Body of pancreas (tissue), 4 donors: ENCODE results near the gene GNAO1. TPM values are rescaled to one million over a fixed set of nuclear protein-coding genes. Genes with fewer than 3 reads are reported as not detected.

Experiments used
- ATAC-seq: fragments of 150-250 bp; one replicate; pipeline ENCODE4 v1.9.1; 2016
- DNase-seq, 4 donors: peaks; one replicate each; pipeline ENCODE4 v3.0.0-alpha.2; 2019
- H3K27ac ChIP-seq, 4 donors: fragments of 200-600 bp; sonication (generic); 1 replicate in 3 of 4; 2 replicates in 1 of 4; pipeline versions ENCODE4 v1.5.1 to v1.6.1; 2016 to 2019; ENCODE audit warnings: mild to moderate bottlenecking in 1 of 4, mixed read lengths in 1 of 4, moderate library complexity in 1 of 4
- H3K27me3 ChIP-seq, 2 donors: fragments of 200-600 bp; sonication (generic); one replicate each; pipeline ENCODE4 v1.6.0; 2016; ENCODE audit warnings: mild to moderate bottlenecking in 1 of 2
- H3K36me3 ChIP-seq, 2 donors: fragments of 200-600 bp; sonication (generic); replicated peaks in 1 of 2; 2 replicates each; pipeline ENCODE4 v1.5.1; 2016; ENCODE audit warnings: low read depth in 2 of 2; ENCODE audit not compliant: insufficient read depth in 1 of 2
- H3K4me1 ChIP-seq: fragments of 200-600 bp; sonication (generic); one replicate; pipeline ENCODE4 v1.6.0; 2016
- H3K4me3 ChIP-seq, 2 donors: fragments of 200-600 bp; sonication (generic); 1 replicate in 1 of 2; 2 replicates in 1 of 2; pipeline ENCODE4 v1.5.1; 2016 to 2019
- H3K9me3 ChIP-seq, 3 donors: fragments of 200-600 bp; sonication (generic); 1 replicate in 2 of 3; 2 replicates in 1 of 3; pipeline ENCODE4 v1.5.1; 2016
- POLR2A ChIP-seq, 3 donors: fragments of 450-650 bp; IDR thresholded peaks; one replicate each; pipeline ENCODE4 v1.6.1; 2016; ENCODE audit warnings: antibody characterized with exemption in 3 of 3, mild to moderate bottlenecking in 2 of 3
- WGBS, 2 donors: methylation state at CpG; one replicate each; pipeline ENCODE4 v1.1.5; 2017; 5-methylcytosine and 5-hydroxymethylcytosine counted together
- intact Hi-C: fragments of 100-400 bp; cut with DNase I; formaldehyde crosslinking; loops from one replicate; pipeline ENCODE4 v1.15.1; 2023
- total RNA-seq, 2 donors: library from RNA; depleted of rRNA; stranded (reverse); fragments of >200 nt; gene quantifications; one replicate each; pipeline ENCODE4 v1.1.0, GENCODE V29; 2016
- TF ChIP-seq, protein P1 (sequence below), 7 experiments: fragments of 450-650 bp in 4 of 7; fragments of 200-600 bp in 3 of 7; sonication (generic) in 3 of 7; IDR thresholded peaks; one replicate each; pipeline ENCODE4 v1.5.1; 2016 to 2019; ENCODE audit warnings: antibody characterized with exemption in 7 of 7

The GNAO1 gene
- total RNA-seq, 2 donors from 2014 or later, result 1.6 to 3.0 TPM

DNA sequence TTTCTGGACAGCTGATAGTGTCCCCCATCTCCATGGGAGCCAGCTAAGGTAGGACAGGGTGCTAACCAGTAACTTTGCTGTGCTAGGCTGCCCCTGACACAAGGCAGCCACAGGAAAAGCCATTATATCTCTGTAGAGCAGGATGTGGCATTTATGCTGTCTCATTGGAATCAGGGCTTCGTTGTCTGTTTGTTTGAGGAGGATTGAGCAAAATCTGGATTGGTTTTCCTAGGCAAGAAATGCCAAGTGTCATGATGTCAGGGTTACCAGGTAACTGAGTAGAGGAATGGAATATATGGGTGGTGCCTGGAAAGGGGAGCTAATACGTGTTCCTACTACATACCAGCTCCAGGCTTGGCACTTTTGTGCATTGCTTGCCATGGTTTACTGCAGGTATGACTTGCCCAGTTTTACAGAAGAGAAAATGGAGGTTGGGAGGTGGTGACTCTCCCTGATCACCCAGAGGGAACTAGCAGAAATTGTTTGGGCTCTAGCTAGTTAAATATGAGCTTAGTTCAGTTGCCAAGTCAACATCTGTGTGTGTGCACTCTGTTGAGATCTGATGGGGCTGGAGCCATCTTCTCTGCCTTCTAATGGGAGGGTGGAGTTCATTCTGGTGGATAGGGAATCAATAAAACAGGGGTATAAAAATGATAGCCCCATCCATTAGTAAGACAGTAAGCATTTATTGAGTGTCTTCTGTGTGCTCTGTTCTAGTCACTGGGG lies 33.9 kb downstream of the GNAO1 start:
- WGBS, 2 donors, result 35 to 37% methylated on average over 2 of the region's 2 CpGs
- H3K4me1 ChIP-seq, result no peaks in the 10 kb centered on the region

DNA sequence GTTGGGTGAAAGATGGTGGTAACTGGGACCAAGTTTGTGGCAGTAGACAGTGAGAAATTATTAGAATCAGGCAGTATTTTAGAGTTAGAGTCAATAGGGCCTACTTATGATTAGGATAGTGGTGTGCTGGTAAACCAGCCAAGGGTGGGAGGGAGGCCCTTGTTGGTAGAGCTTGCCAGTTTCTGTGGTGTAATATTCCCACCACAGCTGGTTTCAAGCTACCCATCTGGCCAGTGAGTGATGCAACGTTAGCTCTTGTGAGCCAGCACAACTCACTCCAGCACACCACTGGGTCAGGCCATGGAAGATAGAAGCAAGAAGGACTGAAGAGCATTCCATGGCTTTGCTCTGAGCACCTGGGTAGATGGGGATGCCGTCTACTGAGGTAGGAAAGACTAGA lies 34.9 kb downstream of the GNAO1 start:
- Histone ChIP-seq H3K36me3 (no peaks in the 10 kb centered on the region), H3K4me1 (no peaks in the 10 kb centered on the region), H3K4me3 (no peak overlapping the region), H3K27me3 (no peaks in the 10 kb centered on the region), H3K9me3 (no peaks in the 10 kb centered on the region), H3K27ac (no peak overlapping the region)
- WGBS, 2 donors, result 64 to 65% methylated on average over 2 of the region's 2 CpGs
- intact Hi-C loops, result no loop called here
- TF ChIP-seq, protein P1, sequence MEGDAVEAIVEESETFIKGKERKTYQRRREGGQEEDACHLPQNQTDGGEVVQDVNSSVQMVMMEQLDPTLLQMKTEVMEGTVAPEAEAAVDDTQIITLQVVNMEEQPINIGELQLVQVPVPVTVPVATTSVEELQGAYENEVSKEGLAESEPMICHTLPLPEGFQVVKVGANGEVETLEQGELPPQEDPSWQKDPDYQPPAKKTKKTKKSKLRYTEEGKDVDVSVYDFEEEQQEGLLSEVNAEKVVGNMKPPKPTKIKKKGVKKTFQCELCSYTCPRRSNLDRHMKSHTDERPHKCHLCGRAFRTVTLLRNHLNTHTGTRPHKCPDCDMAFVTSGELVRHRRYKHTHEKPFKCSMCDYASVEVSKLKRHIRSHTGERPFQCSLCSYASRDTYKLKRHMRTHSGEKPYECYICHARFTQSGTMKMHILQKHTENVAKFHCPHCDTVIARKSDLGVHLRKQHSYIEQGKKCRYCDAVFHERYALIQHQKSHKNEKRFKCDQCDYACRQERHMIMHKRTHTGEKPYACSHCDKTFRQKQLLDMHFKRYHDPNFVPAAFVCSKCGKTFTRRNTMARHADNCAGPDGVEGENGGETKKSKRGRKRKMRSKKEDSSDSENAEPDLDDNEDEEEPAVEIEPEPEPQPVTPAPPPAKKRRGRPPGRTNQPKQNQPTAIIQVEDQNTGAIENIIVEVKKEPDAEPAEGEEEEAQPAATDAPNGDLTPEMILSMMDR (IDR thresholded peaks at IDR 0.05), result no peak
- TF ChIP-seq POLR2A (IDR thresholded peaks at IDR 0.05), result no peak
- DNase-seq (no peak), ATAC-seq (no peak)

More for the DNA sequence above, 33.9 kb downstream of the GNAO1 start:
- intact Hi-C loops, result no loop called here
- H3K27me3 ChIP-seq, result no peaks in the 10 kb centered on the region
- H3K36me3 ChIP-seq, result no peaks in the 10 kb centered on the region
- no peak for DNase-seq
- no peak overlapping the region for H3K27ac ChIP-seq
- no peak for TF ChIP-seq POLR2A (IDR thresholded peaks at IDR 0.05)
- TF ChIP-seq, protein P1 (IDR thresholded peaks at IDR 0.05), result no peak
- H3K9me3 ChIP-seq, result no peaks in the 10 kb centered on the region
- no peak for ATAC-seq
- no peak overlapping the region for H3K4me3 ChIP-seq

- no peaks in the 10 kb centered on the region for H3K36me3 ChIP-seq
- WGBS, 2 donors, result 68 to 73% methylated on average over 8 to 9 of the region's 9 CpGs
- ATAC-seq, result no peak
Observed at GRCh38 chr16:56226845-56227525, 35.7 kb downstream of the GNAO1 start.

GRCh38 chr16:56227936-56228335 lies 36.6 kb downstream of the GNAO1 start:
- H3K27me3 ChIP-seq, result no peaks in the 10 kb centered on the region
- H3K27ac ChIP-seq, result no peak overlapping the region
- no peaks in the 10 kb centered on the region for H3K36me3 ChIP-seq
- intact Hi-C loops, result no loop called here
- no peaks in the 10 kb centered on the region for H3K4me1 ChIP-seq
- DNase-seq, result no peak
- ATAC-seq, result no peak
- no peak overlapping the region for H3K4me3 ChIP-seq
- TF ChIP-seq, protein P1 (IDR thresholded peaks at IDR 0.05), result no peak
- TF ChIP-seq POLR2A (IDR thresholded peaks at IDR 0.05), result no peak
- 72 to 79% methylated on average over 6 of the region's 6 CpGs for WGBS, 2 donors
- no peaks in the 10 kb centered on the region for H3K9me3 ChIP-seq

More at GRCh38 chr16:56226845-56227525, 35.7 kb downstream of the GNAO1 start:
- Histone ChIP-seq H3K4me3 (no peak overlapping the region), H3K27ac (no peak overlapping the region), H3K9me3 (no peaks in the 10 kb centered on the region), H3K4me1 (no peaks in the 10 kb centered on the region), H3K27me3 (no peaks in the 10 kb centered on the region)
- intact Hi-C loops, result no loop called here
- DNase-seq, result no peak
- TF ChIP-seq POLR2A (IDR thresholded peaks at IDR 0.05), result no peak
- TF ChIP-seq, protein P1 (IDR thresholded peaks at IDR 0.05), result no peak
